WTC11 (cell line): ENCODE data around the gene FGF14. TPM values are rescaled to one million over a fixed set of nuclear protein-coding genes. Genes with fewer than 3 reads are reported as not detected.
"Not testable (repeated sequence)": the region's sequence is repeated elsewhere in the genome, so short reads cannot be mapped to it uniquely, and the experiment has no call there.

Source experiments
- ATAC-seq: fragments of 200-7000 bp; cut with Tn5 transposase; 2 replicates; pipeline ENCODE4 v1.10.0; 2021; ENCODE audit warnings: mild to moderate bottlenecking, moderate library complexity
- CTCF ChIA-PET: fragments of 300-600 bp; sonication (Branson Sonifier 250); formaldehyde crosslinking; loops from one replicate; lab custom pipeline; 2021; ENCODE audit warnings: antibody characterized with exemption; lab: Charles Lee
- POLR2A ChIA-PET: fragments of 350-600 bp; sonication (Branson Sonifier 250); formaldehyde crosslinking; loops from one replicate; lab custom pipeline; 2021; ENCODE audit warnings: antibody characterized with exemption; lab: Charles Lee
- DNase-seq: peaks from one replicate; pipeline ENCODE4 v3.0.0; 2021; ENCODE audit warnings: low spot score
- H3K27ac Mint-ChIP-seq: 2 replicates; pipeline ENCODE4 v1.8.0; 2021; ENCODE audit warnings: mixed read lengths
- H3K27me3 Mint-ChIP-seq: 2 replicates; pipeline ENCODE4 v1.8.0; 2021; ENCODE audit warnings: low read depth, mild to moderate bottlenecking, moderate library complexity, mixed read lengths
- H3K36me3 Mint-ChIP-seq: 2 replicates; pipeline ENCODE4 v1.8.0; 2021; ENCODE audit warnings: mixed read lengths
- H3K4me1 Mint-ChIP-seq: 2 replicates; pipeline ENCODE4 v1.8.0; 2022; ENCODE audit warnings: mixed read lengths
- H3K4me3 Mint-ChIP-seq: 2 replicates; pipeline ENCODE4 v1.8.0; 2021; ENCODE audit warnings: mild to moderate bottlenecking, moderate library complexity, mixed read lengths
- H3K9me3 Mint-ChIP-seq: 2 replicates; pipeline ENCODE4 v1.8.0; 2021; ENCODE audit warnings: mixed read lengths
- AFF4 ChIP-seq: sonication (generic); formaldehyde crosslinking; IDR thresholded peaks from 2 replicates; pipeline ENCODE4 v1.8.1; 2023; ENCODE audit warnings: mild to moderate bottlenecking, missing genetic modification reagents, borderline replicate concordance
- ATF1 ChIP-seq: sonication (generic); formaldehyde crosslinking; IDR thresholded peaks from 2 replicates; pipeline ENCODE4 v1.8.1; 2023; ENCODE audit warnings: mild to moderate bottlenecking, moderate library complexity, missing genetic modification reagents
- ATF2 ChIP-seq: sonication (generic); formaldehyde crosslinking; IDR thresholded peaks from 2 replicates; pipeline ENCODE4 v1.8.1; 2022; ENCODE audit warnings: low read depth, missing genetic modification reagents, borderline replicate concordance
- ATF6 ChIP-seq: sonication (generic); formaldehyde crosslinking; IDR thresholded peaks from 2 replicates; pipeline ENCODE4 v1.8.1; 2023; ENCODE audit warnings: mild to moderate bottlenecking, missing genetic modification reagents
- E2F5 ChIP-seq: sonication (generic); formaldehyde crosslinking; IDR thresholded peaks from 2 replicates; pipeline ENCODE4 v1.8.1; 2022; ENCODE audit warnings: mild to moderate bottlenecking, moderate library complexity, missing genetic modification reagents
- FOXP1 ChIP-seq: sonication (generic); formaldehyde crosslinking; IDR thresholded peaks from 2 replicates; pipeline ENCODE4 v1.8.0; 2022; ENCODE audit warnings: missing genetic modification reagents, mild to moderate bottlenecking, moderate library complexity, borderline replicate concordance
- GTF2I ChIP-seq: fragments of 250-450 bp; sonication (Bioruptor Pico); conservative IDR thresholded peaks from 2 replicates; pipeline ENCODE4 v1.4.0; 2021; ENCODE audit warnings: mild to moderate bottlenecking
- SP1 ChIP-seq: sonication (generic); formaldehyde crosslinking; conservative IDR thresholded peaks from 2 replicates; pipeline ENCODE4 v1.8.1; 2022; ENCODE audit warnings: missing genetic modification reagents
- TCF7 ChIP-seq: sonication (generic); formaldehyde crosslinking; IDR thresholded peaks from 2 replicates; pipeline ENCODE4 v1.8.0; 2022; ENCODE audit warnings: mild to moderate bottlenecking, low read depth, missing genetic modification reagents, moderate library complexity
- ZNF512 ChIP-seq: sonication (generic); formaldehyde crosslinking; IDR thresholded peaks from 2 replicates; pipeline ENCODE4 v1.8.1; 2022; ENCODE audit warnings: missing genetic modification reagents, borderline replicate concordance
- ZNF671 ChIP-seq: fragments of 250-450 bp; sonication (Bioruptor Pico); IDR thresholded peaks from 2 replicates; pipeline ENCODE4 v1.8.0; 2021; ENCODE audit warnings: mild to moderate bottlenecking
- total RNA-seq: library from RNA; stranded (reverse); gene quantifications from 3 replicates; pipeline ENCODE4 v1.2.3, GENCODE V29; 2021

Gene FGF14
- total RNA-seq, 1 experiment from 2014 or later: 0.28 TPM

GRCh38 chr13:101841698-101842097, 560.1 kb downstream of the FGF14 start:
- H3K4me3 Mint-ChIP-seq: peak overlapping the region; percentile 32; the same call in 1 of the 2 replicates
- H3K9me3 Mint-ChIP-seq: no peaks in the 10 kb centered on the region
- ChIA-PET CTCF (no interaction called here), POLR2A (no interaction called here)
- H3K36me3 Mint-ChIP-seq: no peaks in the 10 kb centered on the region
- H3K4me1 Mint-ChIP-seq: peaks cover 24% of the 10 kb centered on the region
- DNase-seq: no peak
- H3K27me3 Mint-ChIP-seq: no peaks in the 10 kb centered on the region
- TF ChIP-seq ZNF671 (CRISPR knock-in tag) (no peak), E2F5 (no peak), GTF2I (no peak), ZNF512 (CRISPR knock-in tag) (no peak), ATF1 (no peak), AFF4 (no peak), FOXP1 (no peak), TCF7 (CRISPR knock-in tag) (no peak)
- ATAC-seq: peak; percentile 58; the same call in 1 of the 2 replicates
- H3K27ac Mint-ChIP-seq: peak overlapping the region; percentile 57; the same call in 1 of the 2 replicates

GRCh38 chr13:101838323-101838722, 563.5 kb downstream of the FGF14 start:
- no peak overlapping the region for H3K4me3 Mint-ChIP-seq

GRCh38 chr13:101837778-101838177, 564.1 kb downstream of the FGF14 start:
- POLR2A ChIA-PET, CTCF ChIA-PET, H3K36me3 Mint-ChIP-seq, H3K27me3 Mint-ChIP-seq, H3K9me3 Mint-ChIP-seq, H3K4me3 Mint-ChIP-seq, DNase-seq, H3K27ac Mint-ChIP-seq, ATAC-seq: not testable (repeated sequence)
- peaks cover 14% of the 10 kb centered on the region for H3K4me1 Mint-ChIP-seq

More at GRCh38 chr13:101838323-101838722, 563.5 kb downstream of the FGF14 start:
- H3K27me3 Mint-ChIP-seq: no peaks in the 10 kb centered on the region
- no peaks in the 10 kb centered on the region for H3K36me3 Mint-ChIP-seq
- TF ChIP-seq ATF6 (no peak), SP1 (CRISPR knock-in tag) (no peak), ATF2 (CRISPR knock-in tag) (no peak)
- peaks cover 14% of the 10 kb centered on the region for H3K4me1 Mint-ChIP-seq
- CTCF ChIA-PET: no interaction called here
- DNase-seq (no peak), ATAC-seq (no peak)
- no peaks in the 10 kb centered on the region for H3K9me3 Mint-ChIP-seq
- POLR2A ChIA-PET: no interaction called here
- H3K27ac Mint-ChIP-seq: no peak overlapping the region
